ENCODE results near the gene PAPPA. TPM values are rescaled to one million over a fixed set of nuclear protein-coding genes. Genes with fewer than 3 reads are reported as not detected.

PAPPA gene
- total and polyA plus RNA-seq, 9 of the 15 experiments (the other 6 are each of a cell fraction or from before 2014, with no cell fraction given), result 0.06 to 0.18 (median 0.11) TPM

DNA sequence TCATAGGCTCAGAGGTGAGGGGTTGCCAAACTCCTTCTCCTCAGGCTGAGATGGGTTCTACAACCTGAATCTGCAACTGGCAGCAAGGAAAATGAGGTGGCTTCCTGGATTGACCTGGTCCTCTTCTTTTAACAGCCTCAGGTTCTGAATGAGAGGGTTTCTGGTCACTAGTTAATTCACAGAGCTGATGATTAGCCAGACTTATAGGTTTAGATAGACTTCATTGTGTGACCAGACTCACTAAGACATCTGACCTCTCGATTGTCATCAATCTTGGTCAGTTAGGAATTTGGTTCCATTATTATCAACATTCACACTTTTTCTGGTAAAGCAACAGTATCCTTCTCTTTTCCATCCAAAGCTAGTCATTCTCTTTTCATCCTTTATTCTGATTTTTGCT is 257.9 kb downstream of the PAPPA start:
- Histone ChIP-seq H3K9me1 (ENCODE audit: control insufficient read depth, insufficient read depth, low read length) (no peaks in the 10 kb centered on the region), H3K27me3 (ENCODE audit: control insufficient read depth in 2 of 2, insufficient read depth in 2 of 2, low read length in 2 of 2) (no peaks in the 10 kb centered on the region), H3K27ac (ENCODE audit: extremely low read depth, low read depth, low read length) (no peak overlapping the region), H3K4me1 (replicated peaks in 1 of 2; ENCODE audit: control insufficient read depth in 2 of 2, insufficient read depth in 2 of 2, low read length in 2 of 2) (peaks cover 0 to 18% of the 10 kb centered on the region in 2 experiments; a peak in 4 of 5 replicates), H3K79me2 (ENCODE audit: control insufficient read depth, insufficient read depth, low read length) (no peaks in the 10 kb centered on the region), H3K9ac (ENCODE audit: insufficient read depth in 1 of 2, low read depth in 2 of 2, low read length in 2 of 2) (no peak overlapping the region), H3K36me3 (ENCODE audit: control insufficient read depth, insufficient read depth, low read length) (no peaks in the 10 kb centered on the region), H3K4me3 (no peak overlapping the region), H3K9me3 (replicated peaks; ENCODE audit: control insufficient read depth, insufficient read depth, low read depth, low read length) (no peaks in the 10 kb centered on the region), H4K20me1 (replicated peaks; ENCODE audit: control insufficient read depth, insufficient read depth, low read length) (no peaks in the 10 kb centered on the region), H3K4me2 (ENCODE audit: insufficient read depth, low read length) (no peak overlapping the region), H2AFZ (ENCODE audit: low read depth, low read length) (no peak overlapping the region)
- BruUV-seq (replicated peaks), result no TSS peak
- POLR2A ChIA-PET, result interaction anchor here (0.5 to 1.8 kb wide), 2 partner anchors 10 to 1991 kb away, joined by 3 to 8 read pairs; no protein-coding TSS in a partner anchor
- in situ Hi-C loops (cut with MboI) (no loop called here), intact Hi-C loops (cut with micrococcal nuclease) (no loop called here)
- no peak for DNase-seq (ENCODE audit: extremely low read depth in 1 of 4, low spot score in 3 of 4)
- WGBS (ENCODE audit: insufficient coverage, low coverage, missing lambda C conversion rate), result 58% methylated on average over 1 of the region's 1 CpG
- FAIRE-seq, result no peak
- no peak for ATAC-seq
- CTCF ChIA-PET (ENCODE audit: low intra/inter-chr PET ratio), result no interaction called here
- TF ChIP-seq TEAD4 (IDR thresholded peaks at IDR 0.05; ENCODE audit: low read length) (no peak), TEAD4 (CRISPR knock-in tag; IDR thresholded peaks at IDR 0.05; ENCODE audit: borderline replicate concordance) (no peak), ESRRA (IDR thresholded peaks at IDR 0.05; ENCODE audit: borderline replicate concordance, low read depth) (no peak), NFYB (IDR thresholded peaks at IDR 0.05; ENCODE audit: extremely low read depth, insufficient read length) (no peak), YBX1 (IDR thresholded peaks at IDR 0.05) (no peak), SMARCE1 (IDR thresholded peaks at IDR 0.05) (no peak), SMAD4 (CRISPR knock-in tag; conservative IDR thresholded peaks at IDR 0.05) (no peak), ZBTB7A (IDR thresholded peaks at IDR 0.05; ENCODE audit: borderline replicate concordance, control insufficient read depth, low read depth, low read length) (no peak)
- TF ChIP-seq, protein P1, sequence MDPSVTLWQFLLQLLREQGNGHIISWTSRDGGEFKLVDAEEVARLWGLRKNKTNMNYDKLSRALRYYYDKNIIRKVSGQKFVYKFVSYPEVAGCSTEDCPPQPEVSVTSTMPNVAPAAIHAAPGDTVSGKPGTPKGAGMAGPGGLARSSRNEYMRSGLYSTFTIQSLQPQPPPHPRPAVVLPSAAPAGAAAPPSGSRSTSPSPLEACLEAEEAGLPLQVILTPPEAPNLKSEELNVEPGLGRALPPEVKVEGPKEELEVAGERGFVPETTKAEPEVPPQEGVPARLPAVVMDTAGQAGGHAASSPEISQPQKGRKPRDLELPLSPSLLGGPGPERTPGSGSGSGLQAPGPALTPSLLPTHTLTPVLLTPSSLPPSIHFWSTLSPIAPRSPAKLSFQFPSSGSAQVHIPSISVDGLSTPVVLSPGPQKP (CRISPR knock-in tag; IDR thresholded peaks at IDR 0.05), result no peak
